ENCODE measurements around the gene VPREB1. TPM values are rescaled to one million over a fixed set of nuclear protein-coding genes. Genes with fewer than 3 reads are reported as not detected.
"Not testable (repeated sequence)": the region's sequence is repeated elsewhere in the genome, so short reads cannot be mapped to it uniquely, and the experiment has no call there.

VPREB1 gene
- total RNA-seq, 1 donor from 2014 or later, result not detected

GRCh38 chr22:22246706-22247105 is 2.1 kb downstream of the VPREB1 start:
- H3K36me3 ChIP-seq, result no peaks in the 10 kb centered on the region
- H3K4me1 ChIP-seq, result no peaks in the 10 kb centered on the region
- DNase-seq (ENCODE audit: extremely low spot score in 2 of 2), result peak in 1 of 2 donors; percentile 74
- H3K9me3 ChIP-seq, result no peaks in the 10 kb centered on the region
- no peak overlapping the region for H3K4me3 ChIP-seq
- no peaks in the 10 kb centered on the region for H3K27me3 ChIP-seq
- TF ChIP-seq, protein P1, sequence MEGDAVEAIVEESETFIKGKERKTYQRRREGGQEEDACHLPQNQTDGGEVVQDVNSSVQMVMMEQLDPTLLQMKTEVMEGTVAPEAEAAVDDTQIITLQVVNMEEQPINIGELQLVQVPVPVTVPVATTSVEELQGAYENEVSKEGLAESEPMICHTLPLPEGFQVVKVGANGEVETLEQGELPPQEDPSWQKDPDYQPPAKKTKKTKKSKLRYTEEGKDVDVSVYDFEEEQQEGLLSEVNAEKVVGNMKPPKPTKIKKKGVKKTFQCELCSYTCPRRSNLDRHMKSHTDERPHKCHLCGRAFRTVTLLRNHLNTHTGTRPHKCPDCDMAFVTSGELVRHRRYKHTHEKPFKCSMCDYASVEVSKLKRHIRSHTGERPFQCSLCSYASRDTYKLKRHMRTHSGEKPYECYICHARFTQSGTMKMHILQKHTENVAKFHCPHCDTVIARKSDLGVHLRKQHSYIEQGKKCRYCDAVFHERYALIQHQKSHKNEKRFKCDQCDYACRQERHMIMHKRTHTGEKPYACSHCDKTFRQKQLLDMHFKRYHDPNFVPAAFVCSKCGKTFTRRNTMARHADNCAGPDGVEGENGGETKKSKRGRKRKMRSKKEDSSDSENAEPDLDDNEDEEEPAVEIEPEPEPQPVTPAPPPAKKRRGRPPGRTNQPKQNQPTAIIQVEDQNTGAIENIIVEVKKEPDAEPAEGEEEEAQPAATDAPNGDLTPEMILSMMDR (IDR thresholded peaks at IDR 0.05), result no peak
- TF ChIP-seq POLR2A (IDR thresholded peaks at IDR 0.05), result no peak
- no peak for TF ChIP-seq POLR2AphosphoS5 (IDR thresholded peaks at IDR 0.05; ENCODE audit: insufficient read depth in 1 of 2, low read depth in 1 of 2)
- intact Hi-C loops (cut with DNase I), result no loop called here
- H3K27ac ChIP-seq, result no peak overlapping the region

GRCh38 chr22:22248878-22249277 is 4.3 kb downstream of the VPREB1 start:
- intact Hi-C loops (cut with DNase I), result no loop called here
- H3K36me3 ChIP-seq, result no peaks in the 10 kb centered on the region
- H3K27me3 ChIP-seq, result no peaks in the 10 kb centered on the region
- H3K4me3 ChIP-seq, result no peak overlapping the region
- H3K4me1 ChIP-seq, result no peaks in the 10 kb centered on the region
- no peak for TF ChIP-seq POLR2A (IDR thresholded peaks at IDR 0.05)
- TF ChIP-seq POLR2AphosphoS5 (IDR thresholded peaks at IDR 0.05; ENCODE audit: insufficient read depth in 1 of 2, low read depth in 1 of 2), result no peak
- TF ChIP-seq, protein P1 (IDR thresholded peaks at IDR 0.05), result no peak
- peak in 1 of 2 donors; percentile 32 for DNase-seq (ENCODE audit: extremely low spot score in 2 of 2)
- no peaks in the 10 kb centered on the region for H3K9me3 ChIP-seq
- no peak overlapping the region for H3K27ac ChIP-seq

- intact Hi-C loops (cut with DNase I); H3K4me1 ChIP-seq: not testable (repeated sequence)
- DNase-seq (ENCODE audit: extremely low spot score in 2 of 2), result peak in 1 of 2 donors; percentile 13
These were observed 6.1 kb downstream of the VPREB1 start for GRCh38 chr22:22250651-22251050.

GRCh38 chr22:22256133-22256532 is 11.5 kb downstream of the VPREB1 start:
- H3K36me3 ChIP-seq; H3K4me3 ChIP-seq; H3K4me1 ChIP-seq; H3K27me3 ChIP-seq; intact Hi-C loops (cut with DNase I); H3K27ac ChIP-seq; H3K9me3 ChIP-seq: not testable (repeated sequence)
- peak in 1 of 2 donors; percentile 3 for DNase-seq (ENCODE audit: extremely low spot score in 2 of 2)

More at GRCh38 chr22:22250651-22251050, 6.1 kb downstream of the VPREB1 start:
- not testable (repeated sequence) for H3K27me3 ChIP-seq, H3K27ac ChIP-seq, H3K4me3 ChIP-seq, H3K9me3 ChIP-seq, H3K36me3 ChIP-seq

GRCh38 chr22:22258597-22259415 is 14.2 kb downstream of the VPREB1 start:
- DNase-seq (ENCODE audit: extremely low spot score in 2 of 2); H3K36me3 ChIP-seq; H3K27ac ChIP-seq; H3K4me1 ChIP-seq; H3K27me3 ChIP-seq; intact Hi-C loops (cut with DNase I); H3K9me3 ChIP-seq; H3K4me3 ChIP-seq: not testable (repeated sequence)

- H3K4me1 ChIP-seq; intact Hi-C loops (cut with DNase I); H3K9me3 ChIP-seq; H3K27me3 ChIP-seq; H3K4me3 ChIP-seq; DNase-seq (ENCODE audit: extremely low spot score in 2 of 2); H3K27ac ChIP-seq; H3K36me3 ChIP-seq: not testable (repeated sequence)
These were observed 15.6 kb downstream of the VPREB1 start for GRCh38 chr22:22260169-22260568.

GRCh38 chr22:22260586-22260985 is 16.0 kb downstream of the VPREB1 start:
- H3K4me3 ChIP-seq; intact Hi-C loops (cut with DNase I); H3K27ac ChIP-seq; DNase-seq (ENCODE audit: extremely low spot score in 2 of 2); H3K36me3 ChIP-seq; H3K4me1 ChIP-seq; H3K9me3 ChIP-seq; H3K27me3 ChIP-seq: not testable (repeated sequence)

- H3K36me3 ChIP-seq; H3K27me3 ChIP-seq; DNase-seq (ENCODE audit: extremely low spot score in 2 of 2); H3K9me3 ChIP-seq; H3K4me1 ChIP-seq; H3K4me3 ChIP-seq; H3K27ac ChIP-seq; intact Hi-C loops (cut with DNase I): not testable (repeated sequence)
These were observed 17.9 kb downstream of the VPREB1 start for GRCh38 chr22:22262332-22263074.

- H3K4me3 ChIP-seq; H3K4me1 ChIP-seq; intact Hi-C loops (cut with DNase I); H3K27ac ChIP-seq; DNase-seq (ENCODE audit: extremely low spot score in 2 of 2); H3K9me3 ChIP-seq; H3K27me3 ChIP-seq; H3K36me3 ChIP-seq: not testable (repeated sequence)
These were observed 19.2 kb downstream of the VPREB1 start for GRCh38 chr22:22263823-22264222.

DNA sequence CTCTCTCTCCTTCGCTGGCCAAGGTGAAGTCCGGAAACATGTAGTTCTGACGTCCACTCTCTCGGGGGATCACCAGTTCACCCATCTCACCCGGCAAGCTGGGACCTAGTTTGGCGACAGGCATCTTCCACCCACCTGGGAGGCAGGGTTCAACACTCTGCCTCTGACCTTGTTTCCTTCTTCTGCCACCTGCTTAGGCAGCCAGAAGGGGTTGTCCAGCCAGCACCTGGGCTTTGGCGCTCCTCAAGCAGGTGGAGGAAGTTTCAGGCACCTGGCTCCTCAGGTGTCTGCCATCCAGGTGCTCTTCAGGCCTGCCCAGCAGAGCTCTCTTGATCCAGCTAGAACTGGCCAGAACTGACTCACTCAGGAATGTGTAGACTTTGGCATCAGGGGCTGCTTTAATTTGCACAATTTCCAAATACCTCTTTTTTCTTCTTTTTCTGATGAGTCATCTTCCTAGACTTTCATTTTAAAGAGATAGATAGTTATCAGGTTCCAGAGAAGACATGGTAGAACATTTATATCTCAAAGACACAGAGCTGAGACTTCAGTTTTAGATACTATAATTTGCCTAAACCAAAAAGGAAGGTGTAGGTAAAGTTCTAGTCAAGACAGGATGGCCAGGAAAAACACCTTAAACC is 25.6 kb downstream of the VPREB1 start:
- H3K27me3 ChIP-seq; DNase-seq (ENCODE audit: extremely low spot score in 2 of 2); H3K4me3 ChIP-seq; intact Hi-C loops (cut with DNase I); H3K36me3 ChIP-seq; H3K9me3 ChIP-seq; H3K4me1 ChIP-seq; H3K27ac ChIP-seq: not testable (repeated sequence)
